Measurements from ENCODE around the gene SETD3. TPM values are rescaled to one million over a fixed set of nuclear protein-coding genes. Genes with fewer than 3 reads are reported as not detected.

The SETD3 gene
- total and polyA plus RNA-seq, 10 of the 15 experiments (the other 5 are each of a cell fraction or from before 2014, with no cell fraction given), result 11.3 to 44.2 (median 36.5) TPM

- in situ Hi-C loops (cut with MboI) (no loop called here), intact Hi-C loops (cut with micrococcal nuclease; ENCODE audit: unreplicated experiment) (no loop called here)
- no peak overlapping the region for H2AFZ ChIP-seq (ENCODE audit: control insufficient read depth, low read depth, low read length)
- no peak overlapping the region for H3K27ac ChIP-seq (ENCODE audit: control insufficient read depth, insufficient read depth)
- H3K79me2 ChIP-seq (ENCODE audit: control insufficient read depth, insufficient read depth, low read length), result no peaks in the 10 kb centered on the region
- H3K27me3 ChIP-seq (replicated peaks in 1 of 2; ENCODE audit: control insufficient read depth in 2 of 2, insufficient read depth in 2 of 2, low read length in 1 of 2), result no peaks in the 10 kb centered on the region
- ChIA-PET SMC1A (ENCODE audit: uncharacterized antibody, unreplicated experiment) (no interaction called here), RAD21 (ENCODE audit: unreplicated experiment) (no interaction called here), CTCF (interaction anchor here (2.0 kb wide), 1 partner anchor 34 kb away, joined by 4 read pairs; no protein-coding TSS in a partner anchor), POLR2A (interaction anchor here (0.6 kb wide), 1 partner anchor 71 kb away, joined by 3 read pairs; no protein-coding TSS in a partner anchor)
- no peaks in the 10 kb centered on the region for H3K9me3 ChIP-seq (replicated peaks; ENCODE audit: control insufficient read depth, insufficient read depth, low read length)
- ATAC-seq, result no peak
- H3K9ac ChIP-seq (ENCODE audit: control insufficient read depth, insufficient read depth, low read length), result no peak overlapping the region
- DNase-seq (ENCODE audit: low read depth, low spot score), result no peak
- no peaks in the 10 kb centered on the region for H3K4me1 ChIP-seq (ENCODE audit: control insufficient read depth, insufficient read depth, low read length)
- WGBS (ENCODE audit: insufficient coverage, insufficient replicate concordance, low lambda C conversion rate, missing lambda C conversion rate), result 95% methylated on average over 3 of the region's 3 CpGs
- no TSS peak for BruUV-seq (replicated peaks)
- peaks cover 8 to 11% of the 10 kb centered on the region in 2 experiments; a peak in 3 of 4 replicates for H3K36me3 ChIP-seq (ENCODE audit: control insufficient read depth in 2 of 2, insufficient read depth in 2 of 2, low read length in 1 of 2)
- FAIRE-seq, result no peak
- no peak overlapping the region for H3K4me2 ChIP-seq (ENCODE audit: control insufficient read depth, insufficient read depth)
- H3K4me3 ChIP-seq, result no peak overlapping the region
- H4K20me1 ChIP-seq (ENCODE audit: control insufficient read depth, insufficient read depth), result no peaks in the 10 kb centered on the region
- TF ChIP-seq ZBTB11 (CRISPR knock-in tag; IDR thresholded peaks at IDR 0.05), result no peak
- no peak for TF ChIP-seq CTCF (IDR thresholded peaks at IDR 0.05 in 2 of 3, conservative IDR thresholded peaks at IDR 0.05 in 1 of 3; ENCODE audit: control insufficient read depth in 2 of 3, extremely low read depth in 1 of 3, insufficient read depth in 1 of 3, low read depth in 3 of 3, low read length in 3 of 3)
- no peak for TF ChIP-seq FOXK2 (IDR thresholded peaks at IDR 0.05)
- TF ChIP-seq SMAD1 (IDR thresholded peaks at IDR 0.05; ENCODE audit: low read depth, partially characterized antibody), result no peak
- no peak for TF ChIP-seq ZBTB40 (IDR thresholded peaks at IDR 0.05; ENCODE audit: borderline replicate concordance)
- TF ChIP-seq RAD51 (IDR thresholded peaks at IDR 0.05), result no peak
- TF ChIP-seq LARP7 (IDR thresholded peaks at IDR 0.05), result no peak
- TF ChIP-seq SREBF1 (IDR thresholded peaks at IDR 0.05; ENCODE audit: low read length), result no peak
- no peak for TF ChIP-seq NR2C2 (IDR thresholded peaks at IDR 0.05; ENCODE audit: borderline replicate concordance, control insufficient read depth, insufficient read length, low read depth)
- TF ChIP-seq E2F4 (IDR thresholded peaks at IDR 0.05; ENCODE audit: low read depth, low read length), result no peak
Measured at GRCh38 chr14:99450266-99450665, 30.4 kb downstream of the SETD3 start.

All from GM12878 (cell line).